ENCODE results near the gene XAB2.

Gene XAB2

DNA sequence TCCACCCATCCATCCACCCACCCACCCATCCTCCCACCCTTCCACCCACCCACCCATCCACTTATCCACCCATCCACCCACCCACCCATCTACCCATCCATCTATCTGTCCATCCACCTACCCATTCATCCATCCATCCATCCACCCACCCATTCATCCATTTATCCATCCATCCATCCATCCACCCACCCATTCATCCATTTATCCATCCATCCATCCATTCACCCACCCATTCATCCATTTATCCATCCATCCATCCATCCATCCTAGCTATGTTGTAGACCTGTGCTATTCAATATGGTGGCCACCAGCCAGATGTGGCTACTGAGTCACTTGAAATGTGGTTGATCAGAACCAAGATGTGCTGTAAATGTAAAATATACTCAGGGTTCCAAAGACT, 28.6 kb downstream of the XAB2 start:
- no peaks in the 10 kb centered on the region for H3K9me3 ChIP-seq (ENCODE audit: control insufficient read depth, low read length)
- H3K27ac ChIP-seq (ENCODE audit: insufficient read depth, low read length, poor library complexity, severe bottlenecking): no peak overlapping the region
- no peaks in the 10 kb centered on the region for H3K36me3 ChIP-seq (ENCODE audit: control insufficient read depth, insufficient read depth, low read length)
- H3K4me3 ChIP-seq (ENCODE audit: insufficient read depth, low read depth, low read length, poor library complexity, severe bottlenecking): no peak overlapping the region
- H3K27me3 ChIP-seq (replicated peaks; ENCODE audit: control insufficient read depth, insufficient read depth, low read length, poor library complexity, severe bottlenecking): peaks cover 19% of the 10 kb centered on the region
- no peak for DNase-seq
- peaks cover 8% of the 10 kb centered on the region for H3K4me1 ChIP-seq (ENCODE audit: control insufficient read depth, insufficient read depth, low read length, poor library complexity, severe bottlenecking)

DNA sequence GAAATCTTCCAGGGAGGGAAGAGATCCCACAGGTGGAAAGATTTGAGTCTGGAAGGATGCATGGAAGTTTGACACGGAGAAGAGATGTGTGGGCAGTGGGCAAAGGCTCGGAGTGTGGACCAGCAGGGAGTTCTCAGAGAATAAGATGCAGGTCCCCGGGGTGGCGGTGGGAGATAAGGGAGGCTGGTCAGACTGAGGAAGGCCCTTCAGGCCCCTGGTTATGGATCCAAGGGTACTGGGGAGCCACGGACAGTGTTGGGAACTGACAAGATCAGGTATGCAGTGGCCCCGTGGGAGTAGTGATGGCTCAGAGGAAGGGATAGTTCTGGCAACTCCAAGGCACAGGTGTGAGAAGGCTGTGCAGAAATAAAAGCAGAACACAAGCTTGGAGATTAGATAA, 31.2 kb downstream of the XAB2 start:
- no peak overlapping the region for H3K27ac ChIP-seq (ENCODE audit: insufficient read depth, low read length, poor library complexity, severe bottlenecking)
- peaks cover 19% of the 10 kb centered on the region for H3K27me3 ChIP-seq (replicated peaks; ENCODE audit: control insufficient read depth, insufficient read depth, low read length, poor library complexity, severe bottlenecking)
- H3K4me1 ChIP-seq (ENCODE audit: control insufficient read depth, insufficient read depth, low read length, poor library complexity, severe bottlenecking): peaks cover 8% of the 10 kb centered on the region
- H3K36me3 ChIP-seq (ENCODE audit: control insufficient read depth, insufficient read depth, low read length): no peaks in the 10 kb centered on the region
- no peaks in the 10 kb centered on the region for H3K9me3 ChIP-seq (ENCODE audit: control insufficient read depth, low read length)
- DNase-seq: no peak
- no peak overlapping the region for H3K4me3 ChIP-seq (ENCODE audit: insufficient read depth, low read depth, low read length, poor library complexity, severe bottlenecking)

DNA sequence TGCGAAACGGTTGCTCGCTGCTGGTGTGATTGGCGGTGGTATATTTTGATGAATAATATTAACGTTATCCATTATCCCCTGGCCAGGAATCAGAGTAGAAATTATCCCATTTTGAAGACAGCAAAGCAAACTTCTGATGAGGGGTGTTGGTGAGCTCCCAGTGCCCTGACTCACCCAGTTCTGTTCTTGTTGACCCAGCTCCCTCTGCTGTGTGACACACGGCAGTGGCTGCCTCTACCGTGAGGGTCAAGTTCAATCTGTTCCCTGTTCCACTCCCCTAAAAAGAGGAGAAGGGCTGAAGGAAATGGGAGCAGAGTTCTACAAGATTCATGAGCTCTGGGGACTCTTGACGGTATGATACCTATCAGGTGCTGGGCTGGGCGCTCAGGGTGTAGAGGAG, 31.7 kb downstream of the XAB2 start:
- peaks cover 8% of the 10 kb centered on the region for H3K4me1 ChIP-seq (ENCODE audit: control insufficient read depth, insufficient read depth, low read length, poor library complexity, severe bottlenecking)
- no peak overlapping the region for H3K4me3 ChIP-seq (ENCODE audit: insufficient read depth, low read depth, low read length, poor library complexity, severe bottlenecking)
- H3K27me3 ChIP-seq (replicated peaks; ENCODE audit: control insufficient read depth, insufficient read depth, low read length, poor library complexity, severe bottlenecking): peaks cover 19% of the 10 kb centered on the region
- H3K36me3 ChIP-seq (ENCODE audit: control insufficient read depth, insufficient read depth, low read length): no peaks in the 10 kb centered on the region
- no peak overlapping the region for H3K27ac ChIP-seq (ENCODE audit: insufficient read depth, low read length, poor library complexity, severe bottlenecking)
- H3K9me3 ChIP-seq (ENCODE audit: control insufficient read depth, low read length): no peaks in the 10 kb centered on the region
- no peak for DNase-seq

DNA sequence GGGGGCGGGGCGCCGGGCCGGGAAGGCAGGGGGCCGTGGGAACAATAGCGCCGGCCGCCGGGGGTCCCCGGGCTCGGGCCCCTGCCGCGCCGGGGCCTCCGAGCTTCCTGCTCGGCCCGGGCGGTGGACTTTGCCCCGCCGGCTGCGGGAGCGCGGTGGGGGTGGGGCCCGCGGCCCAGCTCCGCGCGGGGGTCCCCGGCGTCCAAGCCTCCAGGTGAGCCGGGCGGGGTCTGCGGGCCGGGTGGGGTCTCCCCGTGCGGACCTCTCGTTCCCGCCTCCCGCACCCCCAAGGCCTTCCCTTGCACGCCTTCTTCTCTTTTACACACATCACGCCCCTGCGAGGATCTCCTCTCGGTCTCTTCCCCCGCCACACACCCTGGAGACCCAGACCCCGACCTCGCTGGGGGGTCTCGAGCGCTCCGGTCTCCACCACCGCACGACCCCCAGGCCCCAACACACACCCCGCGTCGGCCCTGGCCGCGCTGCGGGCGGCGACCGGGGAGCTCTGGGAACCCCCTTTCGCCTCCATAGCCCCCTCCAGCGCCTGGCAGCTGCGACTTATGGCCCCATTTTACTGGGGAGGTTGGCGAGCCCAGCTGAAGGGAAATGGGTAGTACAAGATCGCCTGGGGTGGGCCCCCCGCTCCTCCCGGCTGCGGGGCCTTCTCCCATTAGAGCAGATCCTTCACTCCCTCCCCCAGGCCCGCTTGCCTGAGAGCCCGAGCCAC, 33.0 kb downstream of the XAB2 start:
- no peak overlapping the region for H3K4me3 ChIP-seq (ENCODE audit: insufficient read depth, low read depth, low read length, poor library complexity, severe bottlenecking)
- H3K27me3 ChIP-seq (replicated peaks; ENCODE audit: control insufficient read depth, insufficient read depth, low read length, poor library complexity, severe bottlenecking): peaks cover 19% of the 10 kb centered on the region
- H3K4me1 ChIP-seq (ENCODE audit: control insufficient read depth, insufficient read depth, low read length, poor library complexity, severe bottlenecking): peaks cover 8% of the 10 kb centered on the region
- H3K27ac ChIP-seq (ENCODE audit: insufficient read depth, low read length, poor library complexity, severe bottlenecking): no peak overlapping the region
- DNase-seq: no peak
- H3K9me3 ChIP-seq (ENCODE audit: control insufficient read depth, low read length): no peaks in the 10 kb centered on the region
- H3K36me3 ChIP-seq (ENCODE audit: control insufficient read depth, insufficient read depth, low read length): no peaks in the 10 kb centered on the region

DNA sequence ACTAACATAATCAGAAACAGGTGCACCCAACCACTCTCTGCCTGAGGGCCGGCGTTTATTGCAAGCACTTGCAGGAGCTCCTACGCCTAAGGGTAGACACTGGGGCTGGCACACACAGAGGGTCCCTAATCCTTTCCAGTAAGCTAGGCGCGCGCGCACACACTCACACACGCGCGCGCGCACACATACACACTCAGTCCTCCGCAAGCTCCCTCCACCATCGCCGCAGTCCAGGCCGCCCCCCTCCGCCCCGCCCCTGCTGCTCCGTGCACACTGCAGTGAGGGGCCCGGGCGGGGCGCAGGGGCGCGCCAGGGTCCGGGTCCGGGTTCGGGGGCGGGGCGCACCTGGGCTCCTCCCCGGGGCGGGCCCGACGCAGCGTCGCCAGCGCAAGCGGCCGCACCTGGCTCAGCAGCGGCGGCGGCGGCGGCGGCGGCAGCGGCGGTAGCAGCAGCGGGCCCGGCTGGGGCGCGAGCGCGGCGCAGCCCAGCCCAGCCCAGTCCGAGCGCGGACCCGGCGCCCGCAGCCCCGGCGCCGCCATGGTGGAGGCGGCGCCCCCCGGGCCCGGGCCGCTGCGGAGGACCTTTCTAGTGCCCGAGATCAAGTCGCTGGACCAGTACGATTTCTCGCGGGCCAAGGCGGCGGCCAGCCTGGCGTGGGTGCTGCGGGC, 33.7 kb downstream of the XAB2 start, which contains the start of gene CAMSAP3:
Gene CAMSAP3 (plus strand): TSS at position 398 of the 668 bp plus-strand sequence. CDS start 140 bp downstream, at position 538.
- Histone ChIP-seq H3K9me3 (ENCODE audit: control insufficient read depth, low read length) (no peaks in the 10 kb centered on the region), H3K27me3 (replicated peaks; ENCODE audit: control insufficient read depth, insufficient read depth, low read length, poor library complexity, severe bottlenecking) (peaks cover 19% of the 10 kb centered on the region), H3K4me3 (ENCODE audit: insufficient read depth, low read depth, low read length, poor library complexity, severe bottlenecking) (no peak within 1 kb of the TSS), H3K36me3 (ENCODE audit: control insufficient read depth, insufficient read depth, low read length) (no peaks in the 10 kb centered on the region), H3K27ac (ENCODE audit: insufficient read depth, low read length, poor library complexity, severe bottlenecking) (no peak within 1 kb of the TSS), H3K4me1 (ENCODE audit: control insufficient read depth, insufficient read depth, low read length, poor library complexity, severe bottlenecking) (peaks cover 8% of the 10 kb centered on the region)
- no peak for DNase-seq

DNA sequence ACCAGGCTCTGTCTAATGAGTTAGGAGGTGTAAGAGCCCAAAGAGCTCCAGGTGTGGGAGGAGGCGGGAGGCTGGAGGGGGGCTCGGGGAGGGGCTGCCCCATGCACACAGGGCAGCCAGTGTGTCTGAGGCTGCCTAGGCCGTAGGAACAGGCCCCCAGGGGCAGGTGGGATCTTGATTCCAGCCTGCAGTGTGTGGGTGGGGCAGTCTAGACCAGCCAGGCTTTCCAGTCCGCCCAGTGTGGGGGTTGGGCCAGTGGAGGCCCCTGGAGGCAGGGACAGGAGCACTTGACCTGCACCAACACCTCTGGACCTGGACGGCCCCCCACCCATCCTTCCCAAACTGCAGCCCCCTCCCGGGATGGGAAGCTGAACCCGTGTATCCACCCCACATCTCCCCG, 39.1 kb downstream of the XAB2 start:
- DNase-seq: no peak
- no peaks in the 10 kb centered on the region for H3K4me1 ChIP-seq (ENCODE audit: control insufficient read depth, insufficient read depth, low read length, poor library complexity, severe bottlenecking)
- no peak overlapping the region for H3K27ac ChIP-seq (ENCODE audit: insufficient read depth, low read length, poor library complexity, severe bottlenecking)
- no peaks in the 10 kb centered on the region for H3K9me3 ChIP-seq (ENCODE audit: control insufficient read depth, low read length)
- no peaks in the 10 kb centered on the region for H3K27me3 ChIP-seq (replicated peaks; ENCODE audit: control insufficient read depth, insufficient read depth, low read length, poor library complexity, severe bottlenecking)
- no peaks in the 10 kb centered on the region for H3K36me3 ChIP-seq (ENCODE audit: control insufficient read depth, insufficient read depth, low read length)
- H3K4me3 ChIP-seq (ENCODE audit: insufficient read depth, low read depth, low read length, poor library complexity, severe bottlenecking): no peak overlapping the region

DNA sequence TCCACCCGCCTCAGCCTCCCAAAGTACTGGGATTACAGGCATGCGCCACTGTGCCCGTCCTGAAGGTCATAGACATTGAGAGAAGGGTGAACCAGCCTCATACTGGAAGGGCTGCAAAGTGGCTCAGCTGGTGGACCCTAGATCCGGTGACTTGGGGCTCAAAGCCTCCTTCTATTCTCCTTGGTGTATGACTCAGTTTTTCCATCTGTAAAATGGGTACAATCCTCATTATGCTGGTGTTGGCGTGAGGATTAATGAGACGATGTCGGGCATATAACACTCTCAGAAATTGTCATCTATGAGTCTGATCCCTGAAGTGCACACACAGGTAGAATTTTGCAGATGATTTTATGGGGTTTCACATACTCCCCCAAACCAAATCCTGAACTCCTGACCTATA, 39.5 kb downstream of the XAB2 start:
- no peaks in the 10 kb centered on the region for H3K4me1 ChIP-seq (ENCODE audit: control insufficient read depth, insufficient read depth, low read length, poor library complexity, severe bottlenecking)
- no peaks in the 10 kb centered on the region for H3K36me3 ChIP-seq (ENCODE audit: control insufficient read depth, insufficient read depth, low read length)
- H3K27ac ChIP-seq (ENCODE audit: insufficient read depth, low read length, poor library complexity, severe bottlenecking): no peak overlapping the region
- no peaks in the 10 kb centered on the region for H3K27me3 ChIP-seq (replicated peaks; ENCODE audit: control insufficient read depth, insufficient read depth, low read length, poor library complexity, severe bottlenecking)
- no peaks in the 10 kb centered on the region for H3K9me3 ChIP-seq (ENCODE audit: control insufficient read depth, low read length)
- no peak overlapping the region for H3K4me3 ChIP-seq (ENCODE audit: insufficient read depth, low read depth, low read length, poor library complexity, severe bottlenecking)
- no peak for DNase-seq

DNA sequence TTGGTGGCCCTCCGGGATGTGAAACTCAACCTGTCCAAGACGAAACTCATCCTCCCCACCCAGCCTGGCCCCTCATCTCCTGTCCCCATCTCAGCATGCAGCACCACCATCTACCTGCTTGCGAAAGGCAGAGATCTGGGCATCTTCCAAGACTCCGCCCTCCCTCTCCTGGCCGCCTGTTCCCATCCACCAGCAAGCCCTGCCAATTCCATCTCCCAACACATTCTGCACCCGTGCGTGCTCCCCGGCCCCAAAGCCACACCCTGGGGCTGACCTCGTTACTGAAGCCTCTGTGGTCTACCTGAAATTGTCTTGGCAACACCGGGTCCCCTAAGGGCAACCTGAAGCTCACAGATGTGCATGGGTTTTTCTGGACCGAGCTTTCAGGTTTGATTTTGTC, 46.9 kb downstream of the XAB2 start:
- Histone ChIP-seq H3K4me3 (ENCODE audit: insufficient read depth, low read depth, low read length, poor library complexity, severe bottlenecking) (no peak overlapping the region), H3K27ac (ENCODE audit: insufficient read depth, low read length, poor library complexity, severe bottlenecking) (no peak overlapping the region), H3K9me3 (ENCODE audit: control insufficient read depth, low read length) (no peaks in the 10 kb centered on the region), H3K27me3 (replicated peaks; ENCODE audit: control insufficient read depth, insufficient read depth, low read length, poor library complexity, severe bottlenecking) (no peaks in the 10 kb centered on the region), H3K36me3 (ENCODE audit: control insufficient read depth, insufficient read depth, low read length) (no peaks in the 10 kb centered on the region), H3K4me1 (ENCODE audit: control insufficient read depth, insufficient read depth, low read length, poor library complexity, severe bottlenecking) (no peaks in the 10 kb centered on the region)
- DNase-seq: no peak

DNA sequence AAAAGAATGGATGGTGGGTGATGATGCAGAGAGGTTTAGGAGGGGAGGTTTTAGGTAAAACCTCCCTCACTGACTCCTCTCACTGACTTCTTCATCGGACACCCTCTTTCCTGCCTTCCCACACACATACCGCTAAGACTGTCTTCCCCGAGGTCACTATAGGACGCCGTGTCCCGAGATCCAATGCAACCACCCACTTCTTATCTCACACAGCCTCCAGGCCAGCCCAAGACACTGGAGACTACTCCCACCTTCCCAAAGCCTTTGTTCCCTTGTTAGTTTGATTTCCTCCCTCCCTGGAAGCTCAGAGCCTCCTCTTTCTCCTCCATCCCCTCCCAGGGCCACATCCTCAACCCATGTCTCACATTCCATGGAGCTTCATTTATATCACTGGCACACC, 50.2 kb downstream of the XAB2 start:
- Histone ChIP-seq H3K36me3 (ENCODE audit: control insufficient read depth, insufficient read depth, low read length) (no peaks in the 10 kb centered on the region), H3K4me3 (ENCODE audit: insufficient read depth, low read depth, low read length, poor library complexity, severe bottlenecking) (no peak overlapping the region), H3K4me1 (ENCODE audit: control insufficient read depth, insufficient read depth, low read length, poor library complexity, severe bottlenecking) (no peaks in the 10 kb centered on the region), H3K27me3 (replicated peaks; ENCODE audit: control insufficient read depth, insufficient read depth, low read length, poor library complexity, severe bottlenecking) (no peaks in the 10 kb centered on the region), H3K27ac (ENCODE audit: insufficient read depth, low read length, poor library complexity, severe bottlenecking) (no peak overlapping the region), H3K9me3 (ENCODE audit: control insufficient read depth, low read length) (no peaks in the 10 kb centered on the region)
- DNase-seq: no peak

DNA sequence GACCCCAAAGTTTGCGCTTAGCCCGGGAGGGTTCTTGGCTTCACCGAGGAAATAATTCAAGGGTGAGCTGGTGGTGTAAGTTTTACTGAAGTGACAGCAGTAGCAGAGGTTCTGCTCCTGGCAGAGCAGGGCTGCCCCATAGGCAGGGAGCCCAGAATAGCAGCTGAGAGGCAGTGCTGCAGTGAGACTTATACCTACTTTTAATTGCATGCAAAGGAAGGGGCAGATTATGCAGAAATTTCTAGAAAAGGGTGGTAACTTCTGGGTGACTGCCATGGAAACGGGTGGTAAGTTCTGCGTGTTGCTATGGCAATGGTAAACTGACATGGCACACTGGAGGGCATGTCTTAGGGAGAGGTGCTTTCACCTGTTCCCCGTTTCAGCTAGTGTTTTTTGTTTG, 51.2 kb downstream of the XAB2 start:
- no peaks in the 10 kb centered on the region for H3K4me1 ChIP-seq (ENCODE audit: control insufficient read depth, insufficient read depth, low read length, poor library complexity, severe bottlenecking)
- no peaks in the 10 kb centered on the region for H3K9me3 ChIP-seq (ENCODE audit: control insufficient read depth, low read length)
- H3K27me3 ChIP-seq (replicated peaks; ENCODE audit: control insufficient read depth, insufficient read depth, low read length, poor library complexity, severe bottlenecking): no peaks in the 10 kb centered on the region
- no peak overlapping the region for H3K4me3 ChIP-seq (ENCODE audit: insufficient read depth, low read depth, low read length, poor library complexity, severe bottlenecking)
- no peak overlapping the region for H3K27ac ChIP-seq (ENCODE audit: insufficient read depth, low read length, poor library complexity, severe bottlenecking)
- no peak for DNase-seq
- H3K36me3 ChIP-seq (ENCODE audit: control insufficient read depth, insufficient read depth, low read length): no peaks in the 10 kb centered on the region

Measured in effector memory CD4-positive, alpha-beta T cell (primary cell).